Endothelial cell of umbilical vein (primary cell): Measurements from ENCODE around the gene SLC39A13. TPM values are rescaled to one million over a fixed set of nuclear protein-coding genes. Genes with fewer than 3 reads are reported as not detected.
A peak's percentile ranks its signal among the peaks of the same experiment; 100 is the strongest.

Experiments used
- BruUV-seq: library from RNA; stranded (reverse); fragments of 400-500 nt; replicated peaks from 2 replicates; lab custom pipeline; 2021; lab: Mats Ljungman, UMichigan
- CTCF ChIA-PET: fragments of 300-600, 350-600 bp; sonication (Branson Sonifier 250); formaldehyde crosslinking; loops from one replicate; lab custom pipeline; 2021; ENCODE audit warnings: antibody characterized with exemption, inconsistent platforms; lab: Charles Lee
- POLR2A ChIA-PET: fragments of 300-600, 350-600 bp; sonication (Branson Sonifier 250); formaldehyde crosslinking; loops from one replicate; lab custom pipeline; 2021; ENCODE audit warnings: antibody characterized with exemption, inconsistent platforms; lab: Charles Lee
- DNase-seq: peaks from one replicate; pipeline ENCODE4 v3.0.0-alpha.2; 2011; ENCODE audit warnings: low read depth, low spot score
- FAIRE-seq: peaks from 2 replicates; lab custom pipeline; 2011; peaks lifted over from hg19 to GRCh38; lab: Jason Lieb, UNC
- H2AFZ ChIP-seq: 2 replicates; pipeline ENCODE4 v1.6.0; 2012; ENCODE audit warnings: low read depth, low read length, control low read depth, inconsistent platforms
- H3K27ac ChIP-seq: 2 replicates; pipeline ENCODE4 v1.5.1; 2011; ENCODE audit warnings: low read depth, mild to moderate bottlenecking, control low read depth, low read length, moderate library complexity; ENCODE audit not compliant: insufficient read depth
- H3K27me3 ChIP-seq, 2 experiments: 2 replicates each; pipeline versions ENCODE4 v1.6.0 to v1.6.1; 2011; ENCODE audit warnings: low read length in 2 of 2, mixed read lengths in 1 of 2; ENCODE audit not compliant: control insufficient read depth in 2 of 2, insufficient read depth in 2 of 2
- H3K36me3 ChIP-seq, 2 experiments: 2 replicates in 1 of 2; 3 replicates in 1 of 2; pipeline ENCODE4 v1.5.1; 2011; ENCODE audit warnings: low read length in 2 of 2, mild to moderate bottlenecking in 1 of 2, moderate library complexity in 1 of 2; ENCODE audit not compliant: control insufficient read depth in 2 of 2, insufficient read depth in 2 of 2; ENCODE audit errors: extremely low read depth in 1 of 2
- H3K4me1 ChIP-seq: 3 replicates; pipeline ENCODE4 v1.5.1; 2011; ENCODE audit warnings: mild to moderate bottlenecking, low read length; ENCODE audit not compliant: control insufficient read depth, insufficient read depth; ENCODE audit errors: extremely low read depth
- H3K4me2 ChIP-seq: 2 replicates; pipeline ENCODE4 v1.6.1; 2011; ENCODE audit warnings: low read length, control low read depth, mixed read lengths; ENCODE audit not compliant: insufficient read depth
- H3K4me3 ChIP-seq, 3 experiments: fragments of 200-600 bp in 1 of 3; sonication (generic), shearing (Covaris generic) in 1 of 3; replicated peaks in 1 of 3; 2 replicates each; pipeline ENCODE4 v1.5.1; 2011 to 2016; ENCODE audit warnings: control low read depth in 3 of 3, low read length in 3 of 3, mild to moderate bottlenecking in 2 of 3, inconsistent platforms in 1 of 3, low read depth in 1 of 3, moderate library complexity in 1 of 3; ENCODE audit not compliant: insufficient read depth in 1 of 3
- H3K79me2 ChIP-seq: 2 replicates; pipeline ENCODE4 v1.6.0; 2012; ENCODE audit warnings: low read length, inconsistent platforms; ENCODE audit not compliant: control insufficient read depth, insufficient read depth
- H3K9ac ChIP-seq: replicated peaks from 2 replicates; pipeline ENCODE3; 2011; ENCODE audit warnings: low read length, control low read depth; ENCODE audit not compliant: insufficient read depth; ENCODE audit errors: extremely low read depth
- H3K9me1 ChIP-seq: replicated peaks from 3 replicates; pipeline ENCODE4 v1.6.0; 2011; ENCODE audit warnings: mild to moderate bottlenecking, low read length; ENCODE audit not compliant: control insufficient read depth, insufficient read depth; ENCODE audit errors: extremely low read depth
- H3K9me3 ChIP-seq: replicated peaks from 2 replicates; pipeline ENCODE4 v1.5.1; 2012; ENCODE audit warnings: low read length, inconsistent platforms; ENCODE audit not compliant: control insufficient read depth, insufficient read depth
- H4K20me1 ChIP-seq: replicated peaks from 2 replicates; pipeline ENCODE3; 2011; ENCODE audit warnings: mild to moderate bottlenecking, low read length; ENCODE audit not compliant: control insufficient read depth, insufficient read depth; ENCODE audit errors: extremely low read depth
- EZH2 ChIP-seq: IDR thresholded peaks from 2 replicates; pipeline ENCODE4 v1.6.1; 2012; ENCODE audit warnings: borderline replicate concordance, low read depth, mild to moderate bottlenecking, moderate library complexity, low read length, inconsistent platforms; ENCODE audit not compliant: severe bottlenecking
- FOS ChIP-seq: IDR thresholded peaks from 2 replicates; pipeline ENCODE4 v1.6.1; 2011; ENCODE audit warnings: mild to moderate bottlenecking, low read length, moderate library complexity, borderline replicate concordance; ENCODE audit not compliant: insufficient read depth
- GATA2 ChIP-seq: IDR thresholded peaks from 2 replicates; pipeline ENCODE4 v1.7.0; 2011; ENCODE audit warnings: low read depth, mild to moderate bottlenecking, moderate library complexity, mixed read lengths, low read length; ENCODE audit not compliant: insufficient read length, insufficient read depth
- JUN ChIP-seq: IDR thresholded peaks from 2 replicates; pipeline ENCODE4 v1.6.1; 2011; ENCODE audit warnings: borderline replicate concordance, low read depth; ENCODE audit not compliant: insufficient read length, insufficient read depth
- MYC ChIP-seq: IDR thresholded peaks from one replicate; pipeline ENCODE4 v1.6.1; 2011; ENCODE audit warnings: mild to moderate bottlenecking, low read depth, low read length
- POLR2A ChIP-seq: IDR thresholded peaks from 2 replicates; pipeline ENCODE4 v1.6.1; 2012; ENCODE audit warnings: low read depth, mild to moderate bottlenecking, control low read depth, low read length
- POLR2AphosphoS5 ChIP-seq: IDR thresholded peaks from 2 replicates; pipeline ENCODE4 v1.6.1; 2012; ENCODE audit warnings: low read depth, mild to moderate bottlenecking, control low read depth, low read length, moderate library complexity; ENCODE audit not compliant: insufficient read depth
- dilution Hi-C: fragments of 300-500 bp; cut with MboI; formaldehyde crosslinking; loops from one replicate; pipeline ENCODE4 v1.15.0; 2019; ENCODE audit warnings: low sequenced_read_pairs; ENCODE audit not compliant: extremely low pct_ligation_motif_present
- intact Hi-C: fragments of 100-400 bp; cut with micrococcal nuclease; formaldehyde crosslinking; loops from one replicate; pipeline ENCODE4 v1.10.0; 2022
- polyA plus RNA-seq, 4 experiments: library from polyadenylated mRNA; depleted of rRNA in 3 of 4; stranded (reverse) in 3 of 4; unstranded in 1 of 4; fragments of >200 nt; gene quantifications; 2 replicates each; pipeline versions ENCODE4 v1.2.1 to v1.2.3, GENCODE V29; 2011 to 2012; ENCODE audit warnings: missing spikeins in 1 of 4
- total RNA-seq: library from RNA; stranded (reverse); gene quantifications from 2 replicates; pipeline ENCODE4 v1.2.3, GENCODE V29; 2021
- TF ChIP-seq, protein P1 (sequence below): IDR thresholded peaks from 2 replicates; pipeline ENCODE4 v1.6.1; 2011; ENCODE audit not compliant: insufficient read depth, insufficient read length
- TF ChIP-seq, protein P2 (sequence below), 2 donors: IDR thresholded peaks; 1 replicate in 1 of 2; 2 replicates in 1 of 2; pipeline ENCODE4 v1.5.1; 2011; ENCODE audit warnings: low read length in 2 of 2, mild to moderate bottlenecking in 2 of 2, moderate library complexity in 2 of 2, control low read depth in 1 of 2, inconsistent platforms in 1 of 2, low read depth in 1 of 2; ENCODE audit not compliant: insufficient read depth in 1 of 2; ENCODE audit errors: extremely low read depth in 1 of 2

Gene SLC39A13
- total and polyA plus RNA-seq, 2 donors (not counting 3 experiments of a cell fraction or from before 2014, with no cell fraction given): 91.9 to 94.3 TPM

DNA sequence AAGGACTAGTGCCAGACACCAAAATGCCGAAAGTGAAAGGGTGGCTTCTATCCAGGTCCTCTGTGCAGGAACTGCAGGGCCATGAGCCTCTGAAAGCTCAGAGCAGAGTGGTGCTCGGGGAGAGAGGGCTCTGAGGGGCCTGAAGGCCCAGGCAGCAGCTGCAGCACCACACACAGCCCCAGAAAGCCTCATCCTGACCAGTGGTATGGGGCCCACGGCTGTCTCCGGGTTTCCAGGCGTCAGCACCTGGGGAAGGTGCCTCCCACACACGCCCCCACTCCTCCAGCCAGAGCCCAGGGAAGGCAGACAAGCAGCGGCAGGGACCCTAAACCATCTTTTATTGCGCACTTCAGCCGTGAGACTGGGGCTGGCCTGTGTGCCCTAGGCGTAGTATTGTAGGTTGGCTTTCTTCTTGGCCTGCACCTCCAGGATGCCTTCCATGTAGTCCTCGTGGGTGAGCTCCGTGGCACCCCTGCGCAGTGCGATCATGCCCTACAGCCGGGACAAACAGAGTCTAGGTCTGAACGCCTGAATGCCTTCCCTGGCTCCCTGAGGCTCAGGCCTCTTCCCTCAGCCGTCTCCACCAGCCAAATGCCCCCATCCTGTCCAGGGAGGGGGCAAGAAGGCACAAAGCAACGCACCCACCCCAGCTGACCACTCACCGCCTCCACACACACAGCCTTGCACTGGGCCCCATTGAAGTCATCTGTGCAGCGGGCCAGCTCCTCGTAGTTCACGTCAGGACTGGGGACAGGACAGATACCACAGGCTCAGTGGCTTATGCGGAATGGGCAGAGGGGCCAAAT, 10.3 kb downstream of the SLC39A13 start:
- dilution Hi-C loops (no loop called here), intact Hi-C loops (loop anchor here (10.0 kb wide), 1 partner anchor 436 kb away; no protein-coding TSS in a partner anchor)
- Histone ChIP-seq H3K4me1 (peaks cover 16% of the 10 kb centered on the region), H3K27ac (no peak overlapping the region), H3K27me3 (no peaks in the 10 kb centered on the region), H3K79me2 (no peaks in the 10 kb centered on the region), H2AFZ (no peak overlapping the region), H3K36me3 (peaks cover 16 to 52% of the 10 kb centered on the region in 2 experiments), H3K4me2 (no peak overlapping the region), H3K9me1 (no peaks in the 10 kb centered on the region), H3K9ac (no peak overlapping the region), H3K4me3 (no peak overlapping the region), H3K9me3 (no peaks in the 10 kb centered on the region), H4K20me1 (no peaks in the 10 kb centered on the region)
- TF ChIP-seq, protein P1, sequence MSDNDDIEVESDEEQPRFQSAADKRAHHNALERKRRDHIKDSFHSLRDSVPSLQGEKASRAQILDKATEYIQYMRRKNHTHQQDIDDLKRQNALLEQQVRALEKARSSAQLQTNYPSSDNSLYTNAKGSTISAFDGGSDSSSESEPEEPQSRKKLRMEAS: no peak
- TF ChIP-seq, protein P2, sequence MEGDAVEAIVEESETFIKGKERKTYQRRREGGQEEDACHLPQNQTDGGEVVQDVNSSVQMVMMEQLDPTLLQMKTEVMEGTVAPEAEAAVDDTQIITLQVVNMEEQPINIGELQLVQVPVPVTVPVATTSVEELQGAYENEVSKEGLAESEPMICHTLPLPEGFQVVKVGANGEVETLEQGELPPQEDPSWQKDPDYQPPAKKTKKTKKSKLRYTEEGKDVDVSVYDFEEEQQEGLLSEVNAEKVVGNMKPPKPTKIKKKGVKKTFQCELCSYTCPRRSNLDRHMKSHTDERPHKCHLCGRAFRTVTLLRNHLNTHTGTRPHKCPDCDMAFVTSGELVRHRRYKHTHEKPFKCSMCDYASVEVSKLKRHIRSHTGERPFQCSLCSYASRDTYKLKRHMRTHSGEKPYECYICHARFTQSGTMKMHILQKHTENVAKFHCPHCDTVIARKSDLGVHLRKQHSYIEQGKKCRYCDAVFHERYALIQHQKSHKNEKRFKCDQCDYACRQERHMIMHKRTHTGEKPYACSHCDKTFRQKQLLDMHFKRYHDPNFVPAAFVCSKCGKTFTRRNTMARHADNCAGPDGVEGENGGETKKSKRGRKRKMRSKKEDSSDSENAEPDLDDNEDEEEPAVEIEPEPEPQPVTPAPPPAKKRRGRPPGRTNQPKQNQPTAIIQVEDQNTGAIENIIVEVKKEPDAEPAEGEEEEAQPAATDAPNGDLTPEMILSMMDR (IDR thresholded peaks at IDR 0.05; ENCODE audit: extremely low read depth in 1 of 2, insufficient read depth in 1 of 2, low read depth in 1 of 2, low read length in 2 of 2): no peak
- no peak for TF ChIP-seq EZH2
- no peak for TF ChIP-seq MYC
- TF ChIP-seq FOS: no peak
- no peak for TF ChIP-seq GATA2
- peak; percentile 24 for TF ChIP-seq POLR2AphosphoS5
- peak; percentile 12 for TF ChIP-seq POLR2A
- no peak for TF ChIP-seq JUN
- CTCF ChIA-PET: no interaction called here
- no peak for FAIRE-seq
- POLR2A ChIA-PET: no interaction called here
- no TSS peak for BruUV-seq
- no peak for DNase-seq
